ENCODE measurements around the gene DMD. TPM values are rescaled to one million over a fixed set of nuclear protein-coding genes. Genes with fewer than 3 reads are reported as not detected.

DMD gene
- polyA plus RNA-seq, 3 donors = 16.2 to 19.8 (median 19.4) TPM

DNA sequence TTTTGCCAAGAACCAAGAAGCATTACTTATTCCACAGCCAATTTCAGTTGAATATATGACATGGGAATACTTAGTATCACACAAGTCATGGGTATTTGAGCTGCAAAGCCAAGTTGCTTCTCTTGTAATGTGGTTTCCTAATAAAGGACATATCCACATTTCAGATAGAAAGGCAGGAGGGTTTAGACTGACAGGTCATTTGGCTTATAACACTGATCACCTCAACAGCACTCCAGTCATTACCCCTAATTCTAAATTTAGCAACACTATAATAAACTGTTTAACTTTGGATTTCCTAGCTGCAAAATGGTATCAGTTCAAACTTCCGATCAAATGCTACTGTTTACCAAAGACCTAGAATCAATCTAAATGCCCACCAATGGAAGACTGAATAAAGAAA is 2025.5 kb downstream of the DMD start:
- DNase-seq = no peak

DNA sequence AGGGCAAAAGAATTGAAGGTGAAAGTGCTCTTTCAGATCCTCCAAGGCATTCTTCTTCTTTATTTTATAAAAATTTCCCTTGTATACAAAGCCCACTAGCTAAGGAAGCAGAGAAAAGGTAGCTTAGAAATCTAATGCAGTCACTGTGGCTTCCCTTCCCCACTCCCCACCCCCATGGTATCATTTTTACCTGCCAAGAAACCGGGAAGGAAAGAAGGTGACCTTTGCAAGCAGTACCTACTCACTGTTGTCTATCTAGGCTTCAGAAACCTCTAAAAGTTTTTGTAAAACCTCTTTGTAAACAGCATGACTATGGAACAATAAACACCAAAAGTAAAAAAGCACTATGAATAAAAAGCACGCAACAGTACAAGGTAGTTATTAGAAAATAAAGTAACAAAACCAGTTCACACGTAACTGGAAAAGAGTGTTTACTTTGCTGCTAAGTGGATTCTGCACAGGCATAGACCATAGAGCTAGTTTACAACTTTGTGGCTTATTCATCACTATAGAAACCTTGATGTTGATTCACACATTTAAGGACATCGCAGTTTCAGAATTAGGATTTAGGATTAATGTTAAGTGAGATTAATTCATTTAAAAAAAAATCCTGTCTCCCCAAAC is 2029.9 kb downstream of the DMD start:
- DNase-seq = no peak

DNA sequence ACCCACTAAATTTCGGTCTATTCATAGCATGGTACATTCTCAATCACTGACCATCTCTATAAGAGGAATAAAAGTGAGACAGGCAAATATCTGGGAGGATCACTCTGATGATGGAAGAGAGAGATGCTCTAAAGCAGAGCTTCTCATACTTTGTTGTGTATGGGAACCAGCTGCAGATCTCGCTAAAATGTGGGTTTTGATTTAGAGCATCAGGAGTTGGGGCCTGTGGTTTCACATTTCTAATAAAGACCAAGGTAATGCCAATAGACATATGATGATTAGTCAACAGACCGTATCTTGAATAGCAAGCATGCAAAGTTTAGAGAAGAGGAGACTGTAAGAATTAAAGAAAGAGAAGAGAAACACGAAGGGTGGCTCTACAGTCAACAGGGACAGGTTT is 2032.1 kb downstream of the DMD start:
- no peak for DNase-seq

DNA sequence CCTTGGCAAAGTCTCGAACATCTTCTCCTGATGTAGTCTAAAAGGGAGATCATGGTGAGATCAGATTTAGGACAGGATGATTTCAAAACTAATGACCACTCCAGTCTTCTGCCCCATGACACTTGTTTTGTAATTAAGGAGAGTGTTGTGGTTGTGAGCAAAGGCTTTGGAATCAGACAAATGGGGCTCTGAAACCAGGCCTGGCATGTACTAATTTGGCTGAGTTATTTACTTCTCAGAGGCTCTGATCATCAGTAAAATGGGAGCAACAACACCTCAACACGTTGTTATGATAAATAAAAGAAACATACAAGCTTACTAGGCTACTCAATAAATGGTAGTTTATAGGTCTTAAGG is 2032.6 kb downstream of the DMD start:
- DNase-seq = no peak

DNA sequence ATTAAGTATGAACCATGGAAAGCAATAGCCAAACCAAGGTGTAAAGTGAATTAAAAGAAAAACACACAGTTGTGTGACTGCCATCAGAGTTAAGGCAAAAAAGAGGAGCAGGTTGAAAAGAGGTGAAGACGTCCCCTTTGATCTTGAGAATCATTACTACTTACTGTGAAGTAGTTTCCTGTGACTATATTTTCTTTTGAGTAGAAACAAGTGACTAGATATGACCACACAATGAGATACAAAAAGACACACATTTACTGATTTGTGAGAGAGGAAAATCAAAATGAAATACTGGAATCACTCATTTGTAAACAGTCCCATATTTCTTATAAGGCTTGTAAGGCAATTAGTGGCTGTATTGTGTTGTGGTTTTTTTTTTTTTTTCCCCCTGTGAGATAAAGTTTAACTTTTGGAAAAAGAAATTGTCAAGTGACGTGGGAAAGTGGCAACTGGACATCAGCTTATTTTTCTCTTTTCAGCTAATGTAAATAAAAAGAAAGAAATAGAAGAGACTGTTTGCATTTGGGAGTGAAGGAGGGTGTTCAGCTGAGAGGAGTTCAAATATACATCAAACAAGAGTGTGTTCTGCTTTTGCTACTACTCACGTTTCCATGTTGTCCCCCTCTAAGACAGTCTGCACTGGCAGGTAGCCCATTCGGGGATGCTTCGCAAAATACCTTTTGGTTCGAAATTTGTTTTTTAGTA is 2033.1 kb downstream of the DMD start:
- no peak for DNase-seq

DNA sequence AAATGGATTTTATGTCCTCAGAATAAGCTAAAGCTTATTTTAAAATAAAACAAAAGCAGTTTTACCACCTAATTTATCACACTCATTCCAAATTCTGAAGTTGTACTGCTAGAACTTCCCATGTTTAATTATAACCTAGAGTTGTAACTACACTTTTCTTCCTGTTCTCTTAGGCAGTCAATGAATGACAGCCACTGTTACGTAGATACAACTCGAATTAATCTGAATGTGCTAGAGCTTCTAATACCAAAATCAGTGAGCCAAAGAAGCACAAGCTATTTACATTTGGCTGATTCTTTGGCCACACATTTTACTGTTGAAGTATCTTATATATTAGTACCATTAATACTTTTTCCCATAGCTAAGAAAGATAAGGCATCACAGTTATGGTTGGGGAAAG is 2040.6 kb downstream of the DMD start:
- DNase-seq = no peak

DNA sequence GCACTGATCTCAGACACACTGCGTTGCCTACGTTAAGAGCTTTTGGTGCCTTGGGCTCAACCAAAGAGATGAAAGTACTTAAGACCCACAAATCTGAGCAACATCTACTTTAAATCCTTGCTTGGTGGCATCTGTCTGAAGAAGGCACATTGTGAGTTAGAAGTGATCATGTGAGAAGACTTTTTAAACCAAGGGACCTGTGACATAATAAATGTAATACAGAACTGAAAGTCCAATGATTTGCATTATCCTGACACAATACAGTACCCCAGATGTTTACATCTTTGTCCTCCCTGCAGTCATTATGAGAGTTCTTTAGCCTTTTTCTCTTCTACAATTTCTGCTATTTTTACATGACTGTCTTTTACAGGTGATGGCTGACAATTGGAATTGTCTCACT is 2042.8 kb downstream of the DMD start:
- no peak for DNase-seq

DNA sequence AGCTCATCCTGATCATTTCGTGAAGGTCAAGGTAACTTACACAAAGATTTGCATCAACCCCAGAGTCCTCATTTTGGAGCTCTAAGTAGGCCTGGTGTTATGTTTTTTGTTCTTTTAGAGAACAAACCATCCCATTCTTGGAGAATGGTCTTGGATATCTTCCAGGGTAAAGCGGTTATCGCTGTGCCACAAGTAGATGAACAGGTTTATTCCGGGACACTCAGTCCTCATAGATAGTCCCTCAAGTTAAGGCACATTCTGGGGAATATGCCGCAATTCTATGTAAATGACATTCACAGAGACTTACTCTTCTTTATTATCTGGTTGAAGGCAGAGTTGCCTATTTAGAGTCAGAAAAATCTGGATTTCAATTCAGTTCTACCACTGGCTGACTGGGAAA is 2044.5 kb downstream of the DMD start:
- DNase-seq = no peak

DNA sequence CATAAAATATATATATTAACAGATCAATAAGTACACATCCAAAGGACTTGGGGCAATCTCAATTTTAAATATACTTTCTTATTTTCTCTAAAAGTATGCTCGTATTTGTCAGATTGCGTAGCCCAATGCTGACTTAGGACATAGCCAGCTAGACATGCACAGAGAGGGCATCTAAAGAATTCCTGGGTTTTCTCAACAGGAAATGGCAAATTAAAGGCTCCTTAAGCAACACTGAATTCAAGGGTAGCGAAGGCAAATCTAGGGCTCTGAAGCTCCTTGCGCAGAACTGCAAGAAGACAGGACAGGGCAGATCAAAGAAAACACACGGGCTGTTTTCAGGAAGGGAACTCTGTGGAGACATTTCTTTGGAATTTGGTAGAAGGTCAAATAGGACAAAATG is 2044.9 kb downstream of the DMD start:
- no peak for DNase-seq

DNA sequence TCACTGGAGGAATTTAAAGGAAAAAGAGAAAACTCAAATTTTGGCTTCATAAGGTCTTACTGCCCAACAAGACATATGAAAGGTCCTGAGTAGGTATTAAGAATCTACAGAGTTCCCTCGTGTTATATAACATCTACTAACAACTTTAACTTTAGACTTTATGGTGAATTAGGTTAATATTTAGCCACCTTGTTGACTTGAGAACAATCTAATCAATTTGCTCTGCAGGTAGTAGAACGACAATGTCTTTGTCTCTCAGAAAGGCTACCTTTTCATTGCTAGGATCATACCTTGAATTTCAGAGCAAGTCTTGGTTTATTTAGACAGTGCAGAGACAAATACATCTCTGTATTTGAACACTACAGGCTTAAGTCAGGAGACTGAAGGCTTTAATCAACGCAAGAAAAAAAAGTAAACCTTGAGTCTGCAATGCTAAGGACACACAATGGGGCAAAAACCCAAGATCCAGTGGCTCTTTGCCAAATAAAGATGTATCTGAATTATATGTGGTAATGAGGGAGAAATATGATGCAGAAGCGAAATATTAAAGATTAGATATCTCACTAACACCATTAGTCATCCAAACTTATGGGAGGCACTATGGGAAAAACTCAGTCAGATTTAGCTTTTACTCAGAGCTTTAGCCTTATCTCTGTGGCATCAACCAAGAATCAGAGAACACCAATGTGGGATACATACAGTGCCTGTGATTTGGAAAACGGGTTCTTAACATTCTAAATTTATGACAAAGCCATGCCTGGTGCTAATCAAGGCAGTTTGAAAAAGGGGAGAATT is 2045.9 kb downstream of the DMD start:
- no peak for DNase-seq

DNA sequence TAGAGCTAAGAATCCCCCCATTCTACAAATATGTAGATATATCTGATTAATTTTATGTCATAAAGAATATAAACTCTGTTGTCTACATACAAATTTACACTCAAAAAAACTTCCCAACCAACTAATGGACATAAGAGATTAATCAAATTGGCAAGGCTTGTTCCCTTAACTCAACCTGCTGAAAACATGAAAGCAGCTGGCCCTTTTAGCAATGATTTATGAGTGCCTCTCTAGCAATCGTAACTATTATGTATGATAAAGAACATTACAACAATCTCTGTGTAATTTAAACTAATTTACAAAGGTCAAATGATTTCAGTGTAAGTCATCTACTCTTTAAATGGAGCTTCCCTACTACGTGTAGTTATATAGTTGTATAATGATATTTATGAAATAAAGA is 2056.4 kb downstream of the DMD start:
- DNase-seq = no peak

DNA sequence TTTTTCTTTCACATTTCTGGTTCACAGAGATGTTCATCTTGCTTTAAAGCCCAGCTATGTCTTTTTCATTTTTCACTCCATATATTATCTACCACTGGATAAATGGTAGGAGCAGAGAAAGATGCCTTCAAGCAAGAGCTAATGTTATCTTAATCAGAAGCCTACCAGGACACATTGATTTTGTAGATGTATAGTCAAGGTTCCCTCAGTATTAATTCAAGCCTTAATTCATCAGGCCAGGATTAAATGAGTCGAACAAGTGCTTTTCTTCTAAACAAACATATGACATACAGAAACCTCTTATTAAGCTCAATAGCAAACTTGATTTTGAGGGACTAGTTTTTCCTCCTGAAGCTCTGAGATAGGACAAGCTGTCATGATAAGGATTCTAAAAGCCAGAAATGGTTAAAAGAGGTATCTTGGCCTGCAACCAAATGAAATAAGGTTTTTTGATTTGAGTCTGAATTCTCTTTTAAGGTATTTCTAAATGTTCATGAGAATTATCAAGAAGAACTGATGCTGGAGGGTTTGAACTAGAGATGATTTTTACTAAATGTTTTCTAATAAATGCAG is 2057.8 kb downstream of the DMD start:
- DNase-seq = no peak

DNA sequence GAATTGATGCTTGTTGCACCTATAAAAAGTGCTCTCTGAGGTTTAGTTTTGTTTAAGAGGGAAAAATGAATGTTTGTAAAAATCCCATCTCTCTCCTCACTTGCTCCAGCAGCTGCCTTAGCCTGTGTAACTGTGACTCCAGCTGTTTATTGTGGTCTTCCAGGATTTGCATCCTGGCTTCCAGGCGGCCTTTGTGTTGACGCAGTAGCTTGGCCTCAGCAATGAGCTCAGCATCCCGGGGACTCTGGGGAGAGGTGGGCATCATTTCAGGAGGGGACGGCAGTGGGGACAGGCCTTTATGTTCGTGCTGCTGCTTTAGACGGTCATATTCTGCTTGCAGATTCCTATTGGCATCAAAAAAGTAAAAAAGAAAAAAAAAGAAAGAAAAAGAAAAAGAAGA is 2064.2 kb downstream of the DMD start:
- no peak for DNase-seq

DNA sequence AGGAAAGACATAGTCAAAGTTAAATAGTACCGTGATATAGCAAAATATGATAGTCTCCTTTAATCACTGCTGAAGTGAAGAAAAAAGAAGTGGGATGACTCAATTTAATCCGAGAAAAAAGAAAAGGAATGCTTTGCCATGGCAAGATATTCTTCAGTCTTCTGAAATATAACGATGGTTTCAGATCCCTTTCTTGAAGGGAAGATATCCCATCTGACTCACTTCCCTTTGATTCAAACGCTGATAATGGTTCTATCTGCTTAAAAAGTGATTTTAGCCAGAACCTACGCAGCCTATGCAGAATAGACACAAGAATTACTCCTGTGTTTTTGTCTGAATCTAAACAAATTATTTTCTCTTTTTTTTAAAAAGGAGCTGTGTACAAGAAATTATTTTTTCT is 2071.4 kb downstream of the DMD start:
- no peak for DNase-seq

DNA sequence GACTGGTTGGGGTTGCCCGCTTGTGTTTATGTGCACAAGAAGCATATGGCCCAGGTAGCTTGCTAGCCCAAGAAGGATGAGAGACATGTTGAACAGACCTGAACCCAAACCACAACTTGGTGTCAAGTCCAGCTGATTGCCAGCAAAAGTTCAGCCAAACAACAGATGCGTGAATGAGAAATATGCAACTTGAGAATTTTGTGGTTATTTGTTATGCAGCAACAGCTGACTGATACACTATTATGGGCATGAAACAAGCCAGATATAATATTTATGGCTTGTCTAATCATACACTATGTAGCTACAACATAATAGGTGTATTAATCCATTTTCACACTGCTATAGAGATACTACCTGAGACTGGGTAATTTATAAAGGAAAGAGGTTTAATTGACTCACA is 2073.2 kb downstream of the DMD start:
- DNase-seq = no peak

DNA sequence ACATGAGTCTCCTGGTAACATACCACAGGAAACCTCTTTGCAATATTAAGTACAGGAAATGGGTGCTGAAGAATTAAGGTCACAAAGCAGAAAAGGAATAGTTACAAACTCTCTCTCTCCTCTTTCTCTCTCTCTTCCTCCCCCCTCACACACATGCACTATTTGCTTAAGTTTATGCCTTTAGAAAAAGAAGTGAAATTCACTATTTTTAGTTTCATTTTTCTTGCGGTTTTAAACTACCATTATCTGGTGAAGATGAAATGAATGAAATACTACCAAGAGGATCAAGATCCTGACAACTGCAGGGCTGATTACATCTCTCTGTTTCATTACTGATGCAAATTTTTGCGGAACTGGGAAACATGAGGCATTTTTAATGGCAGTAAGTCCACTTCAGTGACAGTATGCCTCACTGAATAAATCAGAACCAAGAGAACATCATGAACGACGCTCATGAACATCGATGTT is 2075.2 kb downstream of the DMD start:
- no peak for DNase-seq

DNA sequence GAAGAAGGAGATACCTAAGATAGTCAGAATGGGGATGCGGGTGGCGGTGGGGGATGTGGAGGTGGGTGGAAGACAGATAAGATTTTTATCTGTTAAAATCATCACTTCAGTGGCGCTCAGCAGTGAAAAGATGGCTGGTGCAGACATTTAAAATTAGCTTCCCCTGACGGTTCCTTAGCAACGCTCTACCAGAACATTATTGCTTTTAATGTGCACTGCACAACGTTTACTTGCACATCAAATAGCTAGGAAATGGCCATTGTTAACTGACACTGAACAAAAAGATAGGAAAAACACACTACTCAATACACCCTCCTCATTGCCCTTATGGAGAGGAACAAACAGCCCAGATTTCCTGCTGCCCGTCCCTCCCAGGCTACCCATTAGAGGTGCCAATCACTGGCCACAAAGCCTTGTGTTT is 2078.5 kb downstream of the DMD start:
- DNase-seq = no peak

DNA sequence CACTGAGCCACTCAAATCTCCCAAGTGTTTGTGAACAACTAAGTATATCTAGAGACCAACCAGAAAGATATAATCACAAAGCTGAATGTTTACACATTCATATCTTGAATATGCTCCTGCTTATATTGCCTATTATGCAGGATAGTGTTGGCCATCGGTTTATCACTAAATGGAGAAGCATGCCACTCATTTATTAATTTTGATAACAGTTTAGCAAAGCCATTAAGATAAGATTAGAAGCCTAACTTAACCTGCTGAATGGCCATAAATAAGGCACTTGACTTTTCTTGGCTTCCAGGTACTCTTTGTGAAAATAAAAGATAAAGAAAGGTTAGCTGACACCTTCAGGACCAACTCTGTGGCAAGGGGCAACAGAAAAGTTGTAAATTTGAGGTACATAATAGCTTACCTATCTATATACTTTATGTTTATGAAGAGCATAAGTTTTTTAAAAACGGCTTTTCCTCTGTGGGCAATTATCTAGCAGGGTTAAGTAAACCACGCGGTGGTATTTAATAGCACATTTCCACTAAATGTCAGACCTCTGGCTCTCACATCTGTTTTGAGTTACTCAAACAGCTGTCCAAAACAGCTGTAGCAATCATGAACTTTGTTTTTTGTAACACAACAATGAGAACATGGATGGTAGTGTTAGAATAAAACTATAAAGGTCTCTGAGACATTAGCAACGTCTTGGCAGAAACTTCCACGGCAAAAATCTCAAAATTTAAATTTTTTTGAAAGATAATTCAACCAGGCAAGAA is 2080.7 kb downstream of the DMD start:
- DNase-seq = no peak

DNA sequence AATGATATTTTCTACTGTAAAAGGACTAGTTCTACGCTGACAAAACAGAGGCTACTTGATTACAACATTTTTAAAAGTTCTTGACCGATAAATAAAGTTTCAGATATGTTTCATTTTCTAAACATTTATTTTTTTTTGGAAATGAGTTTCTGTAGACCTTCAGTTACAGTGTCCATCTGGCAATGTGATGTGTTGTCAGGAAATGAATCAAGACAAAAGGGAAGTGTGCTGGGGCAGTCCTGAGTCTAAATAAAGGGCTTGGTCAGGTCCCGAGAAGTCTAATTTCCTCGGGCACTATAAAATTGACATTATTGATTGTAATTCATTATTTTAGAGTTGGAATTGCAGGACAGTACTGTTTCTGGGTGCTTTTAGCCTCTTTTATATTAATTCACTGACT is 2082.5 kb downstream of the DMD start:
- no peak for DNase-seq

DNA sequence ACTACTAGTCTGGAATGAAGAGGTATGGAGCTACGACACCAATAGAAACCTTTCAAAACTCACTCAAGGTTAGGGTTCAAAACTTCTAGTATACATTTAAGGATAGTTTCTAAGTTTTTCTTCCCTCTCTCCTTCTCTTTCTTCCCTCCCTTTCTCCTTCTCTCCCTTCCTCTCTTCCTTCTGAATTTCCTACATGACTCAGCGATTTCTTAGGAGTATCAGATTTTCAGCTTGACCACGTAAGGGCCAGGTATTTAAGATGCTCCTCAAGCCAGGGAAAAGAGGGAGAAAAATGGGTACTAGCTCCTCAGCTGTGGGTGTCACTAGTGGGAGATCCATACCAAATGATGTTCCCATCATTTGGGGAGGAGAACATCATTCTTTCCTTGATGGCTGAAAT is 2083.6 kb downstream of the DMD start:
- no peak for DNase-seq

DNA sequence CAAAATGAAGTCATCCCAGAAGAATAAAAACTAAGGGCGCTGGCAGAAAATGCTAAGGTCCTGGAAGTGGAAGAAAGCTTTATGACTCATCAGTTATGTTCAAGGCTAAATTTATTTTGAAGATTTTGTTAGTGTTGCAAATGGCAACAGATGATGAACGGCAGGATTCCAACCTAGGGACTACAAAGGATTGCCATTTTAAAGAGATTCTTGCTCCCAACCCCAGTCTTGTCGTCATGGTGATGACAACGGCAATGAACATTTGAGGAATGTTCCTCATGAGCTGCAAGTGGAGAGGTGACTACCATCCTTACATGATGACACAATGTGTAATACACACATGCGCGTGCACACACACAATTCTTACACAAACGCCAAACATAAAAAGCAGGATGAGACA is 2085.1 kb downstream of the DMD start:
- DNase-seq = no peak

DNA sequence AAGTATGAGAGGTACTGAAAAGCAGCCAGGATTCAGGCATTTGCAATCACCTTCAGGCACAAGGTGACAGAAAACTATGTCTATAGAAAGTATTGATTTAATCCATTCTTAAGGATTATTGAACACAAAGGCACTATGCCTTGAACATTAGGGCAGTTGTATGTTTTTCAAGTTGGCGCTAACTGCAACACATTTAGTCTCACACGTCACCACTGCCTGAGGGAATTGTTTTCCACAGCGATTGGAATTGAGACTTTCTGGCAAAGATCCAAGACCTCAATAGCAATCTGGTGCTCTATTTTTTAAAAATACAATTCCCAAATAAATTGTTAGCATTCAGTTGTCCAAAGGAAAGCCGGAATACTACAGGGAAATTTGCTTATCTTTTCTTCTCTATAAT is 2086.8 kb downstream of the DMD start:
- no peak for DNase-seq

All from renal pelvis (tissue), 4 donors.